GM21515 (cell line): Measurements from ENCODE around the gene KDM1A.
"Not testable (repeated sequence)": the region's sequence is repeated elsewhere in the genome, so short reads cannot be mapped to it uniquely, and the experiment has no call there.

Experiments used
- ATAC-seq: cut with Tn5 transposase; IDR thresholded peaks from one replicate; pipeline ENCODE4 v1.9.1; 2021; ENCODE audit not compliant: unreplicated experiment

Gene KDM1A

GRCh38 chr1:23019094-23019862 is at the start of gene KDM1A:
KDM1A (plus strand) TSS chr1:23019468; CDS start chr1:23019597, 129 bp downstream.
- peak; percentile 94 for ATAC-seq

DNA sequence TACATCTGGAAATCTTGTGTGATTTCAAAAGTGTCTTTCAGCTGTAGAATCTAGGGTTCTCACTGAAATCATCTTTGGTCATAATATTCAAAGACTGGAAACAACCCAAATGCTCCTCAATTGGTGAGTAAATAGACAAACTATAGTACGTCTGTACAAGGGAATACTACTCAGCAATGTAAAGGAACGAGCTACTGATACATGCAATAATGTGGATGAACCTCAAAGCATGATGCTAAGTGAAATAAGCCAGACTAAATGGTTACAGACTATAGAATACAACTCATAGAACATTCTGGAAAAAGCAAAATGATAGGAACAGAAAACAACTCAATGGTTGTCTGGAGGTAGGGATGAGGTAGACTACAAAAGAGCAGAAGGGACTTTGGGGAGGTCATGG is 49.2 kb upstream of the KDM1A start:
- ATAC-seq: no peak

DNA sequence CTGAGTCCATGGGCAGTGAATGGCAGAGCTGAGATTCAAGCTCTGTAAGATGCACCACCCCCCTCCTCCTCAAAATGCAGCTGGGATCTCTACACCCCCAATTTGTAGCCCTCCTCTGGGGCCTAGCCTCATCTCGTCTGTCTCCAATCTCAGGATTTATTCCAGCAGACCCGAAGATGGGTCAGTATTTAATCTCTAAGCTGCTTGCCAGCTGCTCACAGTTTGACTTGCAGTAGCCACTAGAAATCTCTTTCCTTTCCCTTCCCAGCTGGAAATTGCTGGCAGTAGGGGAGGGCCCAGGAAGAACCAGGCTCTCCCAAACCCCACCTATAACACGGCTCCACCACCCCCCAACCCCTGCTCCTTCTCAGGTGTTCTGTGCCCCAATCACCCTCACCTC is 48.1 kb upstream of the KDM1A start:
- no peak for ATAC-seq

DNA sequence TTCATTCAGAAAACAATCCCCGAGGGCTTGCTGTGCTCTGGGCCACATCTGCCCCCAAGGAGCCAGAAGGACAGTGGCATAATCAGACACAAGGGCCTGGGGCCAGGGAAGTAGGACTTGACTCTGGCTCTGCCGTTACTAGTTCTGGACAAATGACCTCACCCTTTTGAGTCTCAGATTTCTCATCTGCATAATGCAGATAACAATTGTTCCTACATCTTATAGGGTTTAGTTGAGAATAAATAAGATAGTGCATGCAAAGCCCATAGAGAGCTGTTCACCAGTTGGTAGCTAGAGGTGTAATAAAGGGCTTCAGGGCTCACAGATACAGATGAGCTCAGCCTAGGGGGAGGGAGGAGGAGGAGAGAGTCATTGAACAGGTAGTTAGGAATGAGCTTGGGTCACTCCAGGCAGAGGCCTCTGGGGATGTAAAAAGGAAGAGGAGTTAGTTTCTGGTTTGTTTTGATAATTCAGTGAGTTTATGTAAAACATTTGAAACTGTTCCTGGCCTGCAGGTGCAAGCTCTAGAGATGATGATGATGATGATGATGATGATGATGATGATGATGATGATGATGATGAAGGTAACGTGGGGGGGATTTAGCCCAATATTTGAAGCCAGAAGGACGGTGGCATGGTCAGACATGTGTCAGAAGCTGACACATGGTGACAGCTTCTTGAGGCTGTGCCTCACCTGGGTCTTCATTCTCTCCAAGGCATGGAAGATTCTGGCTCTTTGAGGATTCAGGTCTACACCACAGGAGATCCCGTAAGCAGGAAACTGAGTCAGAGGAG is 47.5 kb upstream of the KDM1A start:
- ATAC-seq: no peak

DNA sequence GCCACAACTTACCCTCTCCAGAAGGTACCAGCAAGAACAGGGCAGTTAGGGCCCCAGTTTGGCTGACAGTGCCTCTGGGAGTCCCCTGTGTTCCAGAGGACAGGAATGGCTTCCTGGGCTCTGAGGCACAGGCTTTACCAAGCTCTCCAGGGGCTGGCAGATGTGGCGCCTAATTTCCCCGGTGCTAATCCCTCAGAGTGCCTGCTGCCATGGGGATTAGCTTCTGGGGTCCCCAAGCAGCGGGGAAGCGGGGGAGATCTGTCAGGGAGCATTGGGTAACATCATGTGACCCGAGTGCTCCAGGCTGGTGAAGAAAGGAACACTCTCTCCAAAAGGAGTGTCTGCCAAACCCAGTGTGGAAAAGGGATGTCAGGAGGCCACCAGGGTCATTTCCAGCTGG is 46.5 kb upstream of the KDM1A start, which contains the start of gene LACTBL1:
Gene LACTBL1 (minus strand): TSS at position 107 of the 400 bp plus-strand sequence. CDS start 550 bp downstream, outside the sequence.
- no peak for ATAC-seq

GRCh38 chr1:22975694-22976093 is 43.6 kb upstream of the KDM1A start:
- ATAC-seq: no peak

GRCh38 chr1:22976127-22976460 is 43.2 kb upstream of the KDM1A start:
- ATAC-seq: no peak

DNA sequence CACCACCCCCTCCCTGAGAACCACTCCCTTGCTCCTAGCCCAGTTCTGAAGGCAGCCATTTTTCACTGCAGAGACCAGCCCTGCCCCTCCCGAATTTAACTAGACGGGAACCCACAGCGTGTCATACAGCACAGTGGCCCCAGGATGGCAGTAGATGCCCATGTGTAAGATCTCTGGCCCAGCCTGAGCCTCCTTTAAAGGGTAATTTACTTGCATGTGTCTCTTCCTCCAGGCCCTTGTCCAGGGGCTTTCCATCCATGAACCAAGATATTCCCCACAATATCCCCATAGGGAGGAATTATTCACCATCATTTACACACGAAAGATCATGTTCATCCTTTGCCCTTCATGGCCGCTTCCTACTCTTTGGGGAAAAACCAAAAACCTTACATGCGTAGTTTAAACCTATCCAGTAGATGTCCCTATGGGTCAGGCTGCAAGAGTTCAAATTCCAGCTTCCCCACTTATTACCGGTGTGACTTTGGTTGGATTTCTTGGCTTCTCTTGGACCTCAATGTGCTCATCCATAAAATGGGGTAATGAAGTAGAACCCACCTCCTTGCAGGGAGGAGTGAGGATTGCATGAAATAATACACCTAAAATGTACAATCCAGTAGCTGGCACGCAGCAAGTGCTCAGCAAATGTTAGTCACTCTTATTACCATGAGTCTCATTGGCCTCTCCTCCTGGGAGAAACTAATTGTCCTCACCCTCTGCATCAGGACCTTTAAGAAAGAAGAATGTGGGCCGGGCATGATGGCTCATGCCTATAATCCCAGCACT is 42.6 kb upstream of the KDM1A start:
- no peak for ATAC-seq

GRCh38 chr1:22978299-22978698 is 41.0 kb upstream of the KDM1A start:
- no peak for ATAC-seq

- not testable (repeated sequence) for ATAC-seq
Measured at GRCh38 chr1:22980471-22980790, 38.8 kb upstream of the KDM1A start.

DNA sequence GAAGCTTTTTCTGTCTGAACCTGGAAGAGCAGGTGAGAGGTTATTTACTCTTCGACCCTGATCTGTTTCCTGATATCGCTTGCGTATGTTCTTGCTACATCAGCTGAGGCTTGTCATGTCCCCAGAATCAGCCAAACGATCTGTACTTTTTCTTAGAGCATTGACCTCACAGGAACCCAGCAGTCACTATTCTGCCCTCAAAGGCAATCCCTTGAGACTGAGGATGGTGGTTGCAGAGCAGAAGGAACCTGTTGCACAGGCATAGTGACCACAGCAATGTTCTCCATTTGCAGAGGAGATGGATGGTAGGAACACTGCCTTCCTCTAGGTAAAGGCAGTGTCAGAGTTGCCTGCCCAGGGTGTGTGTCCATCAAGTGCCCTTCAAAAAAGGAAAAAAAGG is 35.3 kb upstream of the KDM1A start:
- no peak for ATAC-seq

DNA sequence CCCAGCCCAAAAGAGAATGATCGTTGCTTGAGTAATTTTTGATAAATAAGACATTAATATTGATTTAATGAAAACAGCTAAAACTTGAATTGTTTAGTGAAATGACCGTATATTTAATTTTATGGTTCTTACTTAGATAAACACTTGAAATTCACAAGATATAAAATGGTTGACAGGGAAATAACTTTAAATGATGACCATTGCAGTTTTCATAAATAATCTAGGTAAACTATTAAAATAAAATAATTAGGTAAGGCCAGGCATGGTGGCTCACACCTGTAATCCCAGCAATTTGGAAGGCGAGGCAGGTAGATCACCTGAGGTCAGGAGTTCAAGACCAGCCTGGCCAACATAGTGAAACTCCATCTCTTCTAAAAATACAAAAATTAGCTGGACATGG is 26.9 kb upstream of the KDM1A start:
- not testable (repeated sequence) for ATAC-seq

DNA sequence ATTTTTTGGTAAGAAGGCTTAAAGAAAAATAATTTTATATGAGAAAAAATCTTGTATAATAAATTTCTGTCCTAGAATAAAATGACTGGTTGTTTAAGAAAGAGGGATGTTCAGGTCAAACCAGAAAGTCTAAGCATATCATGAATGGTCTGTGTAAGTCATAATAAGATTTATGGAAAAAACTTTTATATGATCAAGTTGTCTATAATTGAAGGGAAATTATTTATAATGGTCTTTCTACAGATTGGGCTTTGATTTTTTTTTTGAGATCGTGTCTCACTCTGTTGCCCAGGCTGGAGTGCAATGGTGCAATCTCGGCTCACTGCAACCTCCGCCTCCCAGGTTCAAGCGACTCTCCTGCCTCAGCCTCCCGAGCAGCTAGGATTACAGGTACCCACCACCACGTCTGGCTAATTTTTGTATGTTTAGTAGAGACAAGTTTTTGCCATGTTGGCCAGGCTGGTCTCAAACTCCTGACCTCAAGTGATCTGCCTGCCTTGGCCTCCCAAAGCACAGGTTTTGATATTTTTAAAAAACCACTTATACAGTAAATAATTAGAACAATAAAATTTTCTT is 26.0 kb upstream of the KDM1A start:
- not testable (repeated sequence) for ATAC-seq

GRCh38 chr1:22995774-22996173 is 23.5 kb upstream of the KDM1A start:
- no peak for ATAC-seq

- not testable (repeated sequence) for ATAC-seq
Measured at GRCh38 chr1:22997528-22997927, 21.7 kb upstream of the KDM1A start.

GRCh38 chr1:23000133-23000532 is 19.1 kb upstream of the KDM1A start:
- ATAC-seq: not testable (repeated sequence)

DNA sequence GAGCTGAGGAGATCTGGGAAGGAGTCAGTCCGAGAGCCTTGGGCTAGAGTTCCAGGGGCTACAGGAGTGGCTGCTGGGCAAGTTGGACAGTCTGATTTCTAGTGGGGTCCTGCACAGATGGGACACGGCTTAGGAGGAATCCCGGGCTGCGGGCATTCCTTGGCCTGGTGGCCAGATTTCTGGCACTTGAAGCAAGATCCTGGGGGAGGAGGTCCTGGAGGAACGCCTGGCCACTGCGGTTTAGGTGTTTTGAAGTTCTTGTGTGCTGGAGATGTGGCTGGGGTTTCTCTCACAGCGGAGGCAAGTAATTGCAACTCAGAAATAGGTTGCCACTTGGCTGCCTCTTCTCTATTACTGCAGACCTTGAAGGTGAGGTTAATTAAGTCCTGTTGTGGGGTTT is 17.1 kb upstream of the KDM1A start:
- not testable (repeated sequence) for ATAC-seq

GRCh38 chr1:23004112-23004511 is 15.2 kb upstream of the KDM1A start:
- no peak for ATAC-seq

GRCh38 chr1:23004769-23005168 is 14.5 kb upstream of the KDM1A start:
- not testable (repeated sequence) for ATAC-seq

DNA sequence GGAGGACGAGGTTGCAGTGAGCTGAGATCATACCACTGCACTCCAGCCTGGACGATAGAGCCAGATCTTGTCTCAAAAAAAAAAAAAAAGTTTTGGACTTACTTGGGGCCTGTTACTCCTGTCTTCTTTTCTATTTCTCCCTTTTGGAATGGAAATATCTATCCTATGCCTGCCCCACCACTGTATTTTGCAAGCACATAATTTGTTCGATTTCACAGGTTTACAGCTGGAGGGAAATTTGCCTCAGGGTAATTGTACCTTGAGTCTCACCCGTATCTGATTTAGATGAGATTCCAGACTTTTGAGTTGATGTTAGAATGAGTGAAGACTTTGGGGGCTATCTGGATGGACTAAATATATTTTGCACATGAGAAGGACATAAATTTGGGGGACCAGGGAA is 12.2 kb upstream of the KDM1A start:
- no peak for ATAC-seq

GRCh38 chr1:23008901-23009300 is 10.4 kb upstream of the KDM1A start:
- no peak for ATAC-seq
